ENCODE results near the gene TBL1X. TPM values are rescaled to one million over a fixed set of nuclear protein-coding genes. Genes with fewer than 3 reads are reported as not detected.

The TBL1X gene
- total and polyA plus RNA-seq, 2 of the 8 experiments (the other 6 are each of a cell fraction or from before 2014, with no cell fraction given): 13.3 to 25.6 TPM

GRCh38 chrX:9515973-9516538 lies 51.2 kb downstream of the TBL1X start:
- H3K23me2 ChIP-seq (ENCODE audit: low read depth, low read length): no peaks in the 10 kb centered on the region
- no peak overlapping the region for H3K18ac ChIP-seq (ENCODE audit: extremely low read depth, low read length)
- TF ChIP-seq RXRA (IDR thresholded peaks at IDR 0.05; ENCODE audit: insufficient read depth, low read depth, low read length): no peak
- no peak for TF ChIP-seq MAFK (IDR thresholded peaks at IDR 0.05; ENCODE audit: low read depth, low read length)
- no peak for TF ChIP-seq SP1 (IDR thresholded peaks at IDR 0.05; ENCODE audit: low read depth, low read length)
- H3K9ac ChIP-seq (replicated peaks in 1 of 4; ENCODE audit: extremely low read depth in 1 of 4, low read depth in 3 of 4, low read length in 3 of 4): no peak overlapping the region
- no peaks in the 10 kb centered on the region for H3K9me3 ChIP-seq (ENCODE audit: insufficient read depth in 2 of 2, low read depth in 1 of 2, low read length in 1 of 2)
- no peak overlapping the region for H3K4ac ChIP-seq (replicated peaks; ENCODE audit: insufficient read length, low read depth, low read length)
- no peak overlapping the region for H2AFZ ChIP-seq (ENCODE audit: low read length)
- no peak overlapping the region for H4K8ac ChIP-seq (ENCODE audit: extremely low read depth, insufficient read depth, low read length)
- 0 out of 2 replicates have a peak, but pooled peaks cover 4% of the 10 kb centered on the region for H3K79me1 ChIP-seq (ENCODE audit: low read depth, low read length)
- FAIRE-seq (no peak), DNase-seq (ENCODE audit: low read depth in 1 of 2, low spot score in 2 of 2) (no peak)
- no peak overlapping the region for H3K14ac ChIP-seq (ENCODE audit: insufficient read length)
- no peak overlapping the region for H2AK5ac ChIP-seq (ENCODE audit: low read depth, low read length)
- 88% methylated on average over 4 of the region's 4 CpGs; no CpG with 5 or more reads in 1 of the 2 experiments for WGBS, 2 experiments (ENCODE audit: extremely low coverage in 1 of 2, insufficient coverage in 1 of 2, insufficient read length in 1 of 2, insufficient replicate concordance in 2 of 2, low coverage in 1 of 2, low lambda C conversion rate in 2 of 2, missing lambda C conversion rate in 1 of 2)
- H3K27ac ChIP-seq (ENCODE audit: low read depth, low read length): no peak overlapping the region
- no peak overlapping the region for H3K23ac ChIP-seq (ENCODE audit: insufficient read length)
- H3K27me3 ChIP-seq (replicated peaks in 1 of 4; ENCODE audit: control insufficient read depth in 3 of 4, extremely low read depth in 1 of 4, insufficient read depth in 3 of 4, low read length in 3 of 4): no peaks in the 10 kb centered on the region
- no peak overlapping the region for H2BK120ac ChIP-seq (replicated peaks; ENCODE audit: low read depth, low read length)
- H3K56ac ChIP-seq (replicated peaks; ENCODE audit: insufficient read length, low read depth, low read length): no peak overlapping the region
- peaks cover 0 to 1% of the 10 kb centered on the region in 2 experiments for H4K20me1 ChIP-seq (replicated peaks in 1 of 2; ENCODE audit: control insufficient read depth in 1 of 2, insufficient read depth in 2 of 2, low read length in 2 of 2)
- H3K4me2 ChIP-seq (ENCODE audit: insufficient read depth in 1 of 2, low read depth in 2 of 2, low read length in 2 of 2): no peak overlapping the region
- H2BK12ac ChIP-seq (ENCODE audit: low read depth, low read length): no peak overlapping the region
- CTCF ChIA-PET (ENCODE audit: partially characterized antibody): no interaction called here
- no peak overlapping the region for H2BK20ac ChIP-seq (ENCODE audit: low read length)
- H4K5ac ChIP-seq (ENCODE audit: insufficient read length, low read depth, low read length): no peak overlapping the region
- 0 out of 7 replicates have a peak, but pooled peaks cover 0 to 3% (median 0%) of the 10 kb centered on the region in 4 experiments for H3K4me1 ChIP-seq (replicated peaks in 1 of 4; ENCODE audit: control insufficient read depth in 3 of 4, insufficient read depth in 4 of 4, low read length in 3 of 4)
- H2BK15ac ChIP-seq (ENCODE audit: low read length): no peak overlapping the region
- H4K91ac ChIP-seq (replicated peaks; ENCODE audit: insufficient read length, low read length): no peak overlapping the region
- 0 out of 4 replicates have a peak, but pooled peaks cover 0 to 4% of the 10 kb centered on the region in 2 experiments for H3K79me2 ChIP-seq (ENCODE audit: control insufficient read depth in 1 of 2, insufficient read depth in 2 of 2, low read length in 2 of 2)
- H3K4me3 ChIP-seq (ENCODE audit: extremely low read depth in 1 of 4, insufficient read depth in 2 of 4, low read depth in 3 of 4, low read length in 4 of 4): no peak overlapping the region
- H3K36me3 ChIP-seq (ENCODE audit: control insufficient read depth in 2 of 4, insufficient read depth in 4 of 4, low read length in 3 of 4): no peaks in the 10 kb centered on the region; a peak in 1 of 8 replicates
- H2BK5ac ChIP-seq (ENCODE audit: low read depth, low read length): no peak overlapping the region
- POLR2A ChIA-PET (ENCODE audit: partially characterized antibody): interaction anchor here (1.8 kb wide), 1 partner anchor 13 kb away, joined by 4 read pairs; no protein-coding TSS in a partner anchor

All from H1 (cell line).